Stimulated activated CD4-positive, alpha-beta T cell treated with anti-CD3 and anti-CD28 coated beads, TNF-alpha, amount 100 ng/mL, for 24 hours (primary cell): Measurements from ENCODE around the gene ZNF358.
"Not testable (repeated sequence)": the region's sequence is repeated elsewhere in the genome, so short reads cannot be mapped to it uniquely, and the experiment has no call there.

Source experiments
- DNase-seq, 3 experiments: peaks; one replicate each; pipeline ENCODE4 v3.0.0-alpha.2; 2020; ENCODE audit warnings: low read depth in 3 of 3

ZNF358 gene

DNA sequence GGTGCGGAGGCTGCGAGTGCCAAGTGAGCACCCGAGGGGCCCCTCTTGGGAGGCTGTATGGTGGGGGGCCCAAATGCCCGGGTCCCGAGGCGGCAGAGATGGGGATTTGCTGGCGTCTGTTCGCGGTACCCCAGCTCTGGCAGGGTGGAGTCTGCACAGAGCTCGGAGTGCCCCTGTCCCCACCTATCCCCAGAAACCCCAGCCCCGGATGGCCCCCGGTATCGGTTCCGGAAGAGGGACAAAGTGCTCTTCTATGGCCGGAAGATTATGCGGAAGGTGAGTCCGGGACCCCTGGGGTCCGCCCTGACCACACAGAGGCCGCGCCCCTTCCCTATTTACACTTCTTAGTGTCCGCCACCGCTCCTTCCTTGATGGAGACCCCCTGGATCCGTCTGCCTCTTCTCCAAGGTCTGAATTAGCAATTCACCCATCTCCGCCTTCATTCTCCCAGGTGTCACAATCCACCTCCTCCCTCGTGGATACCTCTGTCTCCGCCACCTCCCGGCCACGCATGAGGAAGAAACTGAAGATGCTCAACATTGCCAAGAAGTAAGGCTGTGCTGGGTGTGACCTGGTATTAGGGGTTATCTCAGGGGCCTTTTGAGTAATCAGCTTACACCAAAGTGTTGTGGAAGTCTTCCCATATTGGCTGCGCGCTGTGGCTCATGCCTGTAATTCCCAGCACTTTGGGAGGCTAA, 20.2 kb downstream of the ZNF358 start:
- no peak for DNase-seq

DNA sequence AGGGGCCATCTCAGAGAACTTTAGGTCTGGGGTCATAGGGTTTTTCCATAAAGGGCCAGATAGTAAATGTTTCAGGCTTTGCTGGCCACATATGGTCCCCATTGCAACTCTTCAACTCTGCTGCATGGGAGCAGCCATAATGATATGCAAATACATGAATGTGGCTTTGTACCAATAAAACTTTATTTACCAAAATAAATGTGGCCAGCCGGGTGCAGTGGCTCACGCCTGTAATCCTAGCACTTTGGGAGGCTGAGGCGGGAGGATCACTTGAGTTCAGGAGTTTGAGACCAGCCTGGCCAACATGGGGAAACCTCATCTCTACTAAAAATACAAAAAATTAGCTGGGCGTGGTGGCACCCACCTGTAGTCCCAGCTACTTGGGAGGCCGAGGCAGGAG, 23.1 kb downstream of the ZNF358 start:
- not testable (repeated sequence) for DNase-seq

DNA sequence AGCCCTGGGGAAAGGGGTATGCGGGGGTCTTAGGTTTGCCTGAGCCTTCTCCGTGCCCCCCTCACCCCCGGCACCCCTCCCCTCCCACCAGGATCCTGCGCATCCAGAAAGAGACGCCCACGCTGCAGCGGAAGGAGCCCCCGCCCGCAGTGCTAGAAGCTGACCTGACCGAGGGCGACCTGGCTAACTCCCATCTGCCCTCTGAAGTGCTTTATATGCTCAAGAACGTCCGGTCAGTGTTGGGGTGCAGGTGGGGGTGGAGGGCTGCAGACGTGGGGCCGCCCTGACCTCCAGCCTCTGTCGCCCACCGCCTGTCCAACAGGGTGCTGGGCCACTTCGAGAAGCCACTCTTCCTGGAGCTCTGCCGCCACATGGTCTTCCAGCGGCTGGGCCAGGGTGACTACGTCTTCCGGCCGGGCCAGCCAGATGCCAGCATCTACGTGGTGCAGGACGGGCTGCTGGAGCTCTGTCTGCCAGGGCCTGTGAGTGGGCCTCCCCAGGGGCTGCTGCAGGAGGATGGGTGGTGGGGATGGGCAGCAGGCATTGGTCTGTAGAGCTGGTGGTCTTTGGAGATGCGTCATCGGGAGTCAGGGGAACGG, 24.0 kb downstream of the ZNF358 start:
- no peak for DNase-seq

DNA sequence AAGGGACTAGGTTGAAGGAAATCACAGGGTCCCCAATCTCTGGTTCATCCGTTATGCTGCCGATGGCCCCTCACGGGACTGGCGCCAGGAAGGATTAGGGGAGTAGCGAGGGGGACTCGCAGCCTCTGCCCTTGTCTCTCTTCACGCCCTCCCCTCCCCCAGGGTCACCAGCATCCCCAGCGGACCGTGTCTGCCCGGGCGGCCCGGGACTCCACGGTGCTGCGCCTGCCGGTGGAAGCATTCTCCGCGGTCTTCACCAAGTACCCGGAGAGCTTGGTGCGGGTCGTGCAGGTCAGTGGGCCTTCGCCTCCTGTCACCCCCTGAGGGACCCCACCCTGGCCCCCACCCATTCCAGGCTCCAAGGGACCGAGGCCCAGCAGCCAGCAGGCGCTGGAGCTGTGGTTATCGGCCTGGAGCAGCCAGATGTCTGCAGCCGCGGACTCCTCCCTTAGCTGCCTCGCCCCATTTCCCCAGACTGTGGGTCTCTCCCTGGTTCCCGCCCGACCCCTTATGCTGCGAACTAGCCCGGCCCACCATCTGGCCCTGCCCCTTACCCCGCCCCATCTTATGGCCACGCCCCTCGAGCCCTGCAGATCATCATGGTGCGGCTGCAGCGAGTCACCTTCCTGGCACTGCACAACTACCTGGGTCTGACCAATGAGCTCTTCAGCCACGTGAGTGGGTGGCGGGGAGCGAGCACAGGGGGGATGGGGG, 25.0 kb downstream of the ZNF358 start:
- DNase-seq = peak in 2 of 3 experiments; percentile 23 to 51

DNA sequence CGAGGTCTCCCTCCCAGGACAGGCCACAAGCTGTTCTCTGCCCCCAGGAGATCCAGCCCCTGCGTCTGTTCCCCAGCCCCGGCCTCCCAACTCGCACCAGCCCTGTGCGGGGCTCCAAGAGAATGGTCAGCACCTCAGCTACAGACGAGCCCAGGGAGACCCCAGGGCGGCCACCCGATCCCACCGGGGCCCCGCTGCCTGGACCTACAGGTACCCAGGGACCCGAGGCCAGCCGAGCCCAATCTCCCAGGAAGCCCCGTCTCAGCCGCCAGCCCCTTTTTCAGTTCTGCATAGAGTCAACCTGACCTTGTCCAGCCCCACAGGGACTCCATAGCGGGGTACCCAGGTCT, 25.5 kb downstream of the ZNF358 start:
- no peak for DNase-seq

DNA sequence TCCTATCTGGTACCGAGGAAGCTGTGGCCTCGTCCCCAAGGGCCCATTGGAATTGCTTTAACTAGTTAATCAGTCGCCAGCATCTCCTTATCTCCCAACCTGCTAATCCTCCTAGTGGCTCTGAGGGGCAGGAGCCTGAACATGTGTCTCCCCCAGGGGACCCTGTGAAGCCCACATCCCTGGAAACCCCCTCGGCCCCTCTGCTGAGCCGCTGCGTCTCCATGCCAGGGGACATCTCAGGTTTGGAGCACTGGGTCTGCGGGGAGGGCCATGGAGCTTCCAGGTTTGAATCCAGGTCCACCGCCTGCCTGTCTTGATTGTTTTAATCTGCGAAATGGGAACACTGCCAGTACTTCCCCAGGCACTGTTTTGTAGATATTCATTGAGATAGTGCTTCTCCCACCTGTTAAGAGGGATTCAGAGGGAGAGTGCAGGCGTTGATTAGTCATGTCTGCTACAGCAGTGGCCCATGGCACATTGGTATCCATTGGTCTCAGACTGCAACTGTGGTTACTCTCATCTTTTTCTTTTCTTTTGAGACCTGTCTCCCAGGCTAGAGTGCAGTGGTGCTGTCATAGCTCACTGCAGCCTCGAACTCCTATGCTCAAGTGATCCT, 26.0 kb downstream of the ZNF358 start:
- no peak for DNase-seq

DNA sequence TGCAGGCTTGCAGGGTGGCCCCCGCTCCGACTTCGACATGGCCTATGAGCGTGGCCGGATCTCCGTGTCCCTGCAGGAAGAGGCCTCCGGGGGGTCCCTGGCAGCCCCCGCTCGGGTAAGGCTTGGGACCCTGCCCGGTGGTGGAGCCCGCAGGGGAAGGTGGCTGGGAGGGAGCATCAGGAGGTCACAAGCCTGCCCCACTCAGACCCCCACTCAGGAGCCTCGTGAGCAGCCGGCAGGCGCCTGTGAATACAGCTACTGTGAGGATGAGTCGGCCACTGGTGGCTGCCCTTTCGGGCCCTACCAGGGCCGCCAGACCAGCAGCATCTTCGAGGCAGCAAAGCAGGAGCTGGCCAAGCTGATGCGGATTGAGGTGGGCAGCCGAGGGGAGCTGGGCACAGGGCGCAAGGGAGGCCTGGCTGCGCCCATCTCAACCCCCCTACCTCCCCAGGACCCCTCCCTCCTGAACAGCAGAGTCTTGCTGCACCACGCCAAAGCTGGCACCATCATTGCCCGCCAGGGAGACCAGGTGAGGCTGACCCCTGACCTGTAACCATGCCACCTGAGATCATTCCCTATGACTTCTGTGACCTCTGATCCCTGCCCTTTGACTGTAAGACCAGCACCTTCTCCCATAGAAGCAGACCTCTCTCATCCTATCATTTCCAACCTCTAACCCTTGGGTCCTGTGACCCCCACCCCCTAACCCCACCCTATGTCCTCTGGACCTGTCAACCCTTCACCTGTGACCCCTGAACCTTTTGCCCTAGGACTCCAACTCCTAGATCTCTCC, 26.8 kb downstream of the ZNF358 start:
- DNase-seq = no peak

DNA sequence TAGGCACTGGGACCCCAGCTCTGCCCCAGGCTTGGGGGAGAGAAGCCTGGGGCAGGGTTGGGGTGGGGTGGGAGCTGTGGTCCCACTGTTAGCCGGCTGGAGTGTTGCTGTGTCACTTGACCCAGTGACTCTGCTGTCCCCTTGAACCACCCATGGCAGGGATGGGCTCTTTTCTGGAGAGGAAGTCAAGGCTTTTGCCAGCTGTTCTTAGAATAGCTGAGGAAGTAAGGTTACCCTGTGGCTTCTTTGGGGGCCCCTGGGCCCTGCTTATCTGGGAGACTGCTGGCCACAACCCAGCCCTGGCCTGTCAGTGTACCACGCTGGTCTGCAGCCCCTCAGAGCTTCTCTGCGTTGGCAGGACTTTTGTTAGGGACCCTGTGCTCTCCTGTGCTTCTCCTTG, 28.7 kb downstream of the ZNF358 start:
- DNase-seq = no peak

DNA sequence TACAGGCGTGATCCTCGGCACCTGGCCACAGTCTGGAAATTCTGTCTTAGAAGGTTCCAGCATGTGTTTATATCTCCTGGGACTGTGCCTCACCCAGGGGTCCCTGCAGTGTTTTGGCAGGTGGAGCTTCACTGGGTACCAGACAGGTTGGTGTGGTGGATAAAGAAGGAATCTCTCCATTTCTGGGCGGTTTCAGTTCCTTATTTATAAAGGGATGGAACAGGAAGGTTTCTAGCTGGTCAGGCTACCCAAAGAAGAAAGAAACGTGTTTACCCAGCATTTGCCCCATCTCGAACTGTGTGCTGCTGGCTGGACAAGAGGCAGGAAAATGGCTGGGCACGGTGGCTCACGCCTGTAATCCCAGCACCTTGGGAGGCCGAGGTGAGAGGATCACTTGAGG, 29.4 kb downstream of the ZNF358 start:
- no peak for DNase-seq

DNA sequence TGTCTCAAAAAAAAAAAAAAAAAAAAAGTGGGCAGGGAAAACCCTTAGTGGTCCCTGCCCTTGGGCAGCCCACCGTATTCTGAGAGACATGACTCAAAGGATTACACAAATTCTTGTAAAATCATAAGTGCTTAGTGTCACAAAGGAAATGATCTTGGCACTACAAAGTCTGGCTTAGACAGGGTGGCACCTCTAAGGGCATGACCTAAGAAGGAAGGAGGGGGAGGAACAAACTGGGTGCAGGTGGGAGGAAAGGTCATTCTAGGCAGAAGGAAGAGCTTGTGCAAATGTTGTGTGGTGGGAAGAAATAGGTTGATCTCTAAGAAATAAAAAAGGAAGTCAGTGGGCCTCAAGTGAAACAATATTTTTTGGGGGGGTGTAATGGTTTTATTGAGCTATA, 30.0 kb downstream of the ZNF358 start:
- no peak for DNase-seq

DNA sequence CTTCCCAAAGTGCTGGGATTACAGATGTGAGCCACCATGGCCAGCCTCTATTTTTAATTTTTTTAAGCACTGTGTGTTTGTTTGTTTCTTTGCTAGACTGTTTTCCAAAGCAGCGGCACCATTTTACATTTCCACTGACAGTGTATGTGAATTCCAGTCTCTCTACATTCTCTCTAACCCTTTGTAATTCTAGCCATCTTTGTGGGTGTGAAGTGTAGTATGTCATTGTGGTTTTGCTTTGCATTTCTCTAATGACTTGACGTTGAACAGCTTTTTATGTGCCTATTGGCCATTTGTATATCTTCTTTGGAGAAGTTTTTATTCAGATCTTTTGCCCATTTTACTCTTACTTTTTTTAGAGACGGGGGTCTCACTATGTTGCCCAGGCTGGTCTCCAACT, 31.3 kb downstream of the ZNF358 start:
- no peak for DNase-seq

DNA sequence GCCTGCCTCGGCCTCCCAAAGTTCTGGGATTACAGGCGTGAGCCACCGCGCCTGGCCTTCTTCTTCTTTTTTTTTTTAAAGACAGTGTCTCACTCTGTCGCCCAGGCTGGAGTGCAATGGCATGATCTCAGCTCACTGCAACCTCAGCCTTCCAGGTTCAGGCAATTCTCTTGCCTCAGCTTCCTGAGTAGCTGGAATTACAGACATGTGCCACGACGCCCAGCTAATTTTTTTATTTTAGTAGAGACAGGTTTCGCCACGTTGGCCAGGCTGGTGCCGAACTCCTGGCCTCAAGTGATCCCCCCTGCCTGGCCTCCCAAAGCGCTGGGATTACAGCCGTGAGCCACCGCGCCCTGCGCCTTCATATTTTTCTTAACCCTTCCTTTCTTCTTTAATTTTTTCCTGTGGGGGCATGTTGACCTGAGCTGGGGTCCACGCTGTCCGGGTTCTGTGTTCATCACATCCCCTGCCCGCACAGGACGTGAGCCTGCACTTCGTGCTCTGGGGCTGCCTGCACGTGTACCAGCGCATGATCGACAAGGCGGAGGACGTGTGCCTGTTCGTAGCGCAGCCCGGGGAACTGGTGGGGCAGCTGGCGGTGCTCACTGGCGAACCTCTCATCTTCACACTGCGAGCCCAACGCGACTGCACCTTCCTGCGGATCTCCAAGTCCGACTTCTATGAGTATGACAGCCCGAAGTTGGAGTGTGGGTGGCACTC, 33.7 kb downstream of the ZNF358 start:
- DNase-seq = no peak

DNA sequence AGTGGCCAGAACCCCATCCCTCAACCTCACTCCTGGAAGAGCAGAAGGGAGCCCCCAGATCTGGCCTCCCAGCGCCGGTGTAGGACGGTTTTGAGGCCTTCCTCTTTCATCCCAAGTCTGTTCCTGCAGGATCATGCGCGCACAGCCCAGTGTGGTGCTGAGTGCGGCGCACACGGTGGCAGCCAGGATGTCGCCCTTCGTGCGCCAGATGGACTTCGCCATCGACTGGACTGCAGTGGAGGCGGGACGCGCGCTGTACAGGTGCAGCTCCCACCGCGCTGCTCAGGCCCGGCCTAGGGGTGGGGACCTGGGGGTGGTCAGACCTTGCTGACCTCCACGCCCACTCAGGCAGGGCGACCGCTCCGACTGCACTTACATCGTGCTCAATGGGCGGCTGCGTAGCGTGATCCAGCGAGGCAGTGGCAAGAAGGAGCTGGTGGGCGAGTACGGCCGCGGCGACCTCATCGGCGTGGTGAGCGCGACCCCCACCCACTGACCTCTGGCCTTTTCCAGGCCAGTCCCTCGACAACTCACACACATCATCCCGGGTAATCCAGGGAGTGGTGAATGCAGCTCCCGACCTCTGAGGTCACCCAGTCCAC, 34.4 kb downstream of the ZNF358 start:
- DNase-seq = no peak

DNA sequence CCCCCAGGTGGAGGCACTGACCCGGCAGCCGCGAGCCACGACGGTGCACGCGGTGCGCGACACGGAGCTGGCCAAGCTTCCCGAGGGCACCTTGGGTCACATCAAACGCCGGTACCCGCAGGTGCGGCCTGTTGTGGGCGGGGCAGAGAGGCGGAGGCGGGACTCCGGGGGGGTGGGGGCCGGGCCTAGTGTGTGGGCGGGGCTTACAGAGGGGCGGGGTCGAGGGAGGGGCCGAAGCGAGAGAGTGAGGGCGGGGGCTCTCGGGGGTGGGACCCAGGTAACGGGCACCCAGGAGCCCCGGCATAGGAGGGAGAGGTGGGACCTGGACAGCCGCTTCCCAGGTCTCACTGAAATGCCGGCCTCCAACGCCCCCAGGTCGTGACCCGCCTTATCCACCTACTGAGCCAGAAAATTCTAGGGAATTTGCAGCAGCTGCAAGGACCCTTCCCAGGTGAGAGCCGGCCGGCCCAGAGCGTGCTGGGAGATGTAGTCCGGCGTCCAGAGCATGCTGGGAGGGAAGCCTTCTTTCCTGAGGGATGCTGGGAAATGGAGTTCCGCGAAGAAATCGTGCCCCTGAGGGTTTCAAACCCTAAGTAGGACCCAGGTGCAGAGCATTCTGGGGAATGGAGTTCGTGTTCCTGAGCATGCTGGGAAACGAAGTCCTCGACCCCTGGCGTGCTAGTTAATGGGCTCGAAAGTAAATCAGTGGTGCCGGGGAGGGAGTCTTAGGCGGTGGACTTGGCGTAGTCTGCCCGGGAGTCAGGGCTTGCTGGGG, 35.3 kb downstream of the ZNF358 start:
- DNase-seq = peak in 1 of 3 experiments; percentile 28

DNA sequence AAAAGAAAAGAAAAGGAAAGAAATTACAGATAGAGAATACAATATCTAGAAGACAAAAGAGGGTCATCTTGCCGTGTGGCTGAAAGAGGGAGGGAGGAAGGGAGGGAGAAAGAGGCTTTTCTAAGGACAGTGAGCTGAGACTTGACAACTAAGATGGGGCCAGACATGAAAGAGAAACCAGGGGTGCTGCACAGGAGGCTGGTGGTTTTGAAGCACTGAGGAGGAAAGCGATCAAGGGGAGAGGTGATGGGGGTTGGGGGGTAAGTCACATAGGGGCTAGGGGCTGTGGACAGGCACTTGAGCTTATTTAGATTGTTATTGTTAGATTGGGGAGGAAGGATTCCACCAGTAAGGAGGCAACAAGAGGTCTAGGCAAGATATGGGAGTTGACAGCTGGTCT, 36.9 kb downstream of the ZNF358 start:
- no peak for DNase-seq

DNA sequence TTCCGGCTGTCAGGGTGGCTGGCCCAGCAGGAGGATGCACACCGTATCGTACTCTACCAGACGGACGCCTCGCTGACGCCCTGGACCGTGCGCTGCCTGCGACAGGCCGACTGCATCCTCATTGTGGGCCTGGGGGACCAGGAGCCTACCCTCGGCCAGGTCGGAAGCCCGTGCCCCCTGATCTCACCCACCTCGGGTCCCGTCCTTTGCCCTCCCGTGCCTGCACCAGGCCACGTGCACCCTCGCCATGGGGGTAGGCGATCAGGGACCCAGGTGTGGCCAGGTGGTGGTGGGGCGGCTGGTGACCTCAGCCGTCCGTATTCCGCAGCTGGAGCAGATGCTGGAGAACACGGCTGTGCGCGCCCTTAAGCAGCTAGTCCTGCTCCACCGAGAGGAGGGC, 38.7 kb downstream of the ZNF358 start:
- DNase-seq = no peak

DNA sequence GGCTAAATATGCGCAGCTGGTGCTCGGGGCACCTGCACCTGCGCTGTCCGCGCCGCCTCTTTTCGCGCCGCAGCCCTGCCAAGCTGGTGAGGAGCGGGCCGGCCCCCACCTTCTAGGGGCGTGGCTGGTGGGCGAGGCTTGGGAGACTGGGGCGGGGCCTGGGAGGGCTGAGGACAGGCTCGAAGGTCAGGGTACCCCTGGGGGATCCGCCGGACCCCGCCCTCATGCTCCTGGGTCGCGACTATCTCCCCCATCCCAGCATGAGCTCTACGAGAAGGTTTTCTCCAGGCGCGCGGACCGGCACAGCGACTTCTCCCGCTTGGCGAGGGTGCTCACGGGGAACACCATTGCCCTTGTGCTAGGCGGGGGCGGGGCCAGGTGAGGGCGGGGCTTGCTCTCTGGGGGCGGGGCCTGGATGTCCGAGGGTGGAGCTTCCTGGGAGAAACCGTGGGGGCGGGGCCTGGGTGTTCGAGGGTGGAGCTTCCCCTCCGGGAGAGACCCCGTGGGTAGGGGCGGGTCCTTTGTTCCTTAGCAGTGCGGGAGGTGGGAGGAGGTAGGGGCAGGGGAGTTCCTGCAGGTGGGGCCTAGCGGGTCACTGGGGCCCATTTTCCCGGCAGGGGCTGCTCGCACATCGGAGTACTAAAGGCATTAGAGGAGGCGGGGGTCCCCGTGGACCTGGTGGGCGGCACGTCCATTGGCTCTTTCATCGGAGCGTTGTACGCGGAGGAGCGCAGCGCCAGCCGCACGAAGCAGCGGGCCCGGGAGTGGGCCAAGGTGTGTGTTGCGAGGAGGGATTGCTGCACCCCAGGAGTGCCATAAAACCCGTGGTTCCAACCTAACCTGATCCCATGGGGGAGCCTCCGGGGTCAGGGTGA, 39.3 kb downstream of the ZNF358 start:
- peak in 1 of 3 experiments; percentile 24 for DNase-seq

DNA sequence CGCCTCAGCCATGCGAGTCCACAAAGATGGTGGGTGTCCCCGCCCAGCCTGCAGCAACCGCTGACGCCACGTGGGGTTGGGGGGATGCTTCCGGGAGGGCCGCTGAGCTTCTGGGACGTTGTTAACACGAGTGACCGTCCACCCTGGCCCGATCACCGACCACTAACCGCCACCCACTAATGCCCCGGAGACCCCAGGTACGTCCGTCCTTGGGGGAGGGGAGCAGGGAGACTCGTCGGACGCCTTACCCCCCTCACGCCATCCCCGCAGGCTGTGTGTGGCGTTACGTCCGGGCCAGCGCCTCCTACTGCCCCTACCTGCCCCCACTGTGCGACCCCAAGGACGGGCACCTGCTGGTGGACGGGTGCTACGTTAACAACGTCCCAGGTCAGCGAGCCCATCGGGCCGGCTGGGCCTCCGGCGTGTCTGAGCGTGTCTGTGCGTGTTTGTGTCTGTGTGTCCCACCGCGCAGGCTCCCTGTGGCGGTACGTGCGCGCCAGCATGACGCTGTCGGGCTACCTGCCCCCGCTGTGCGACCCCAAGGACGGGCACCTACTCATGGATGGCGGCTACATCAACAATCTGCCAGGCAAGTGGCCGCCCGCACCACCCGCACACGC, 40.9 kb downstream of the ZNF358 start:
- DNase-seq = no peak

DNA sequence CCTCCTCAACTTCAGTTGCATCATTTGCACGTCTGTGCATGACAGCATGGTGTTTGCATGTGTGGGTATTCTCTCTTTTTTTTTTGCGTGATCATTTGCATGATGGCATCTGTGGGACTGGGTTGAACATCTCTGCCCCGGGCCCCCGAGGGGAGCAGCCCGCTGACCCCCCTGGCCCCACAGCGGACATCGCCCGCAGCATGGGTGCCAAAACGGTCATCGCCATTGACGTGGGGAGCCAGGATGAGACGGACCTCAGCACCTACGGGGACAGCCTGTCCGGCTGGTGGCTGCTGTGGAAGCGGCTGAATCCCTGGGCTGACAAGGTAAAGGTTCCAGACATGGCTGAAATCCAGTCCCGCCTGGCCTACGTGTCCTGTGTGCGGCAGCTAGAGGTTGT, 42.8 kb downstream of the ZNF358 start:
- DNase-seq = no peak
